NCI-H526 treated with DMSO at 0.1 percent for 48 hours (cell line): ENCODE measurements around the gene HS6ST1.

Experiments
- DNase-seq: peaks from one replicate; lab custom pipeline; 2025; lab: John Stamatoyannopoulos, UW

HS6ST1 gene

DNA sequence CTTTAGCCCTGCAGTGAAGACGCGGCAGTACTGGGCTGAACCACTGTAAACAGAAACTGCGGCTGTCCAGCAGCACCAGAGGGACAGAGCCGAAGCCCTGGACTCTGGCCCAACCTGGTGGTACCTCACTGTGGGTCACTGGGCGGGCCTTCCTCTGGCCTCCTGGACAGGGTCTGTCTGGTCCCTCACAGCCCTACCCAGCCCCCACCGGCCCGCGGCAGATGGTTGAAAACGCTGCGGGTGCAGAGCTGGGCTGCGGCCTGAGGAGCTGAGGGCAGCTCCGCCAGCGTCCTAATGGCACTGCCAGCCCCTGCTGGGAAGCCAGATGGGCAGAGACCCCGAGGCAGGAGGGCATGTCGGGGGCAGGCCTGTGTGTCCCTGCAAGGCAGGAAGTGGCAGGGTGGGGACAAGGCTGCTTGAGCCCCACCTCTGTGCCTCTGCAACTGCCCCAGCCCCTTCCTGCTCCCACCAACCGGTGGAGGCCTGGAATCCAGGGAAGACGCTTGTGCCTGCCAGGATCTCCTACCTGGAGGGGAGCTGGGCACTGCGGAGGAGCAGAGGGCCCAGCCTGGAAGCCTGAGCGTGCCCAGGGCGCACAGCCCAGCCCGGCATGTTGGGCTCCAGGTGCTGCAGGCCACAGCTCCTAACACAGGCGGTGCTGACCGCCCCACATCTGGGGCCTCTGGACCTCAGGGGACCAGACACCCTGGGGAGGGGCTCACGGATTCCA lies 36.3 kb downstream of the HS6ST1 start:
- no peak for DNase-seq

DNA sequence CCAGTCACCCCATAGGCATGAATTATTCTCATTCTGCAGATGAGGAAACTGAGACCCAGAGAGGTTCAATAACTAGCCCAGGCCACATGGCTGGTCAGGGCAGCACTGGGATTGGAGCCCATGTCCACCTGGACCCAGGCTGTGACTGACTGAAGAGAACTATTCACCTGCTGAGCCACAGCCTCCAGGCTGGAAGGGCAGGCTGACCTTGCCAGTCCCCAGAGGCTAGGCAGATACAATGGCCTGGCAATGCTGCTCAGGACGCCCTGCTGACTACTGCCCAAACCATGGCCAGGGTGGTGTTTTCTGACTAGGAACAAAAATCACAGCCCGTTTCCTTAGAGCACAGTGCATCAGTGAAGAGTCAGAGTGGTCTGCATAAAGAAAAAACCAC lies 36.8 kb downstream of the HS6ST1 start:
- no peak for DNase-seq

DNA sequence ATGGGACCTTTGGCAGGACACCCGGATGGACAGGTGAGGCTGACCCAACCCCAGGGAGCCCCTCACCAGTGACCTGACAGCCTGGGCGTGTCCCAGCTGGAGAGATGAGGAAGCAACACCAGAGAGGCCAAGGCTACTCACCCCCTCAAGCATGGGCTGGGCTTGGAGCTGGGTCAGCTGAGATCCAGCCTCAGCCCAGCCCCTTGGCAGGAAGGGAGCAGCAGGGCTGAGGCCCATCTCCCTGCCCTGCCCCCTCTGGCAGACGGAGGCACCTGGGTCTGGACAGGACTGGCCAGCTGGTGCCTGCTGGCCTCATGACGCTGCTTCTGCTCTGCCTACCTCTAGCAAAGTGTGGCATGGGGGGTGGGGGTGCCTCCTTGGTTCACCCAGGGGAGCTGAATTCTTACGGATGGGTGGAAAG lies 37.8 kb downstream of the HS6ST1 start:
- no peak for DNase-seq

DNA sequence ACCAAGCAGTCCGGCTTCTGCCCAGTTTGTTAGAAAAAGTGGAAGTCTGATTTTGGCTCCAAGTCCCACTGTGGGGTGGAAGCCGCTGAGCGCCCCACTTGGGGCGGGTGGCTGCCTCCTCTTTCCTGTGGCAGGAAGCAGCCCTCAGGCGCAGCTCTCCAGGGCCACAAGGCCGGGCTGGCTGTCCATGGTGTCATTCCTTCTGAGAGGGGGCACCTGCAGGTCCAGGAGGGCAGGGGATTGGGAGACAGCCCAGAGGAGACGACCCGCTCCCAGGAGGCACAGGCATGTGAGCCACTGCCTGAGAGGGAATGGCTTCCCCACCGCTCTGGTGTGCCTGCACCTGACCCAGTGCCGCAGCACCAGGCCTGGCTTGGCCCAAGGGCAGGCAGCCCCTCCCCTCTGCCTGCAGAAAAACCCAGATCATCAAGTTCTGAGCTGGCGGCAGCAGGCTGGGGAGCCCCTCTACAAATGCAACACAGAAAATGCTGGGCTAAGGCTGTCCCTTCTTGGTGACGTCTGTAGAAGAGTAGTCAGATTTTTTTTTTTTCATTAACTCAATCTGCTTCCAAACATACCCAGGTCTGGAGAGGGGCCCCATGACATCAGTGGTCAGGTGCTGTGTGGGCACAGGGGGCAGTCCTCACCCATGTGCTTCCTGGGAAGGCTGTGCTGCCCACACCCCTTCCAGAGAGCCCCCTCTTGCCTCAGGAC lies 38.4 kb downstream of the HS6ST1 start:
- DNase-seq = no peak

DNA sequence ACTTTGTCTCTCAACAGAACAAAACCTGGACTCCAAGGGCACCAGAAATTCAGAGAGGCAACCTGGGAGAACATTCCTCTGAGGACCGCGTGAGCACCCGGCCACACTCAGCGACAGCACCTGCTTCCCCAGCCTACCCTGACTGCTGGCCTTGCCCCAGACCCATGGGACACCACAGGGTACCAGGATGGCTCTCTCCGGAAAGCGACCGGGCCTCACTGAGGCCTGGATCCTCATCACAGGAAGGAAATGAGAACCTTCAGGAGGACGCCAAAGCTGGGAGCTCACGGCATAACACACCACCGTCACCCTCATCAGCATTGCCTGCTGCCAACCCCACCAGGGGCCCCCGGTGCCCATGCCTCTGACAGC lies 38.9 kb downstream of the HS6ST1 start:
- DNase-seq = no peak

DNA sequence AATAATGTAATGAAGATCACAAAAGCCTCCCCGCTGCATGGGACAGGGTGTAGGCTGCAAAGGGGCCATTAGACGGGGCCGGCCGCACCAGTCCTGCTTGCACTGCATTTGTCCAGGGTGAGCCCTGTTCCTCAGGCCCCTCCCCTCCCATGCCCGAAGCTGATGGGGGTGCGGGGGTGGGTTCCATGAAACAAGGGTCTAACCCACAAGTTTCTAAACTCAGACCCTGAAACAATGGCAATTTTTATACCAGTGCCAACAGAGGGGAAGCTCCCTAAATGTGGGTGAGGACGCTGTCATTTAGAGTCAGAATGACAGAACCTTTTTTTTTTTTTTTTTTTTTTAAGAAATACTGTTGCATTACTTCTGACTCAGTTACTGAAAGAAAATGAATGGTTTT lies 39.7 kb downstream of the HS6ST1 start:
- no peak for DNase-seq

DNA sequence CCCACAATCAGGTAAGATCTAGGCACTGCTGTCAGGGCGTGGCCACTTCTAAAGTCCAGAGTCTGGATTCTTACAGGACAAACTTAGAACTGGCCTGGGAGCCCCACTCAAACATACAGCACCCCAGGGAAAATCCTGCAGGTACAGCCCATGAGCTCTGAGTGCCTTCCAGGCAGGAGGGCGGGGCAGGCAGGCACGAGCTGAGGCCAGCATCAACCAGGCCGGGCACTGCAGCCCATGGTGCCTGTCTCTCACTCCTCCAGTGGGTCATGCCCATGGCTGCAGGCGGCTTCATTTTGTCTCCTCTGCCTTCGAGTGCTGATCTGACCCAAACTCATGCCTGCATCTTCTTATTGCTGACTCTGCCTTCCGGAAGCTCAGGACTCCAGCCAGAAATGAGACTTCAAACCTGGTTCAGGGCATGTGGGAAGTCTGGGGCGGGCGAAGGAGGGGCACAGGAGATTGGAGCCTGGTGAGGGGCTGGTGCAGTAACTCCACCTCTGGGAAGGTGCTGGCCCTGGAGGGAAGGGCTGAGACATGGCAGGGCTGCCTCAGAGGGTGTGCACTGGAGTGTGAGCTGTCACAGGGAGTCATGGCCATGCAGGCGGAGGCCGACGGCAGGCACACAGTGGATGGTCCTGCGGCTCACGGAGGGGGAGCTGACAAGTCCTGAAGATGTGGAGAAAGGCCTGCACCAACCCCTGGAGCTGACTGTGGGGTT lies 40.5 kb downstream of the HS6ST1 start:
- DNase-seq = no peak

DNA sequence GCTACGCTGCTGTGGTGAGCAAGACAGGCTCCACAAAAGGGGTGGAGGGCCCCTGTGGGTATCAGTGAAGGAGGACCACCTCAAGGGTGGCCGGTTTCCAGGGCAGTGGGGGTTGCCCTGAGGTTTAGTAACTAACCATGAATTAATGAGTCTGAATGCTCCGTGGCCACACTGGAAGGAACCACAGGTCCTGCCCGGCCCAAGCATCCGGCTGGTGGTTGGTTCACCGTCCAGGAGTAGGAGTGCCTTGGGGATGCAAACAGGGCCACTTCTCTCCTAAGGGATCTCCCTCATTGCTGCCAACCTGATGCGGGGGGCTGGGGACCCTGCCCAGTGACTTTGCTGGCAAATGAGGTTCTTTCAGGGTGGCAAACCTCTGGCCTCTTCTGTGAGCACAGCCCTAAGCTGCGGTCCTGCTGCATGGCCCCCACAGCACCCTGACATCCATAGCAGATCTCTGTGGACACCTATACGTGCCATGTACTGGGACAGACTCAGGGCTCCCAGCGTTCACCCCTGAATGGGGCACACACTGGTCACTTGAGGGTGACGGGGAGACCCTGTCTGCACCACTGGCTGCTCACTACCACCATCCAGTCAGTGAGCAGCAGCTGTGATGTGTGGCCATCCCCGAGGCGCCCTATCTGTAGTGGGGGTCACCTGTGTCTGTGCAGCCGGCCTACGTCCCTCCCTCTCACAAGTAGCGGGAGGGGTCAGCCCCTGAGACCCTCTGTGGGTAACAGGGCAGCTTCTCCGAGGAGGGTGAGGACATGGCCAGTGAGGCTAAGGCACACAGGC lies 41.6 kb downstream of the HS6ST1 start:
- DNase-seq = no peak

DNA sequence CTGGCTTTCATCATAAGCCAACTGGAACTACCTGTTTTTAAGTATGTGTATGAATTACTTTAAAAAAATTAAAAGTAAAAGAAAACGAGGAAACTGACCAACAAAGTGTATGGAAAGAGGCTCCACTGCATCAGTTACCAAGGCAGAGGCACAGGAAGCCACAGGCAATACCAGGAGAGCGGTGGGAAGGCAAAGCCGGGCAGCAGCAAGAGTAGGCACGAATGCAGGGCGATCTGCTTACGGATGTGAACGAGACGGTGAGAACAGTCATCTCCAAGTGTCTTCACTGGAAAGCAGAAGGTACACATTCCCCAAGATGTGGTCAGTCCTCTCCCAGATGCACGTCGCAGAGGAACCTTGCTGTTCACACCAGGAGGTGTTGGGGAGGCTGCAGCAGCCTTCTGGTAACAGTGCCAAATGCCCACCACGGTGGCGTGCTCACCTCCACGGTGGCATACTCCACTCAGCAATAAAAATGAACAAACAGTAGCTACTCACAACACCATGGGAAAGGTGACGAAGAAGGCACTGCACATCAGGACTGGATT lies 43.1 kb downstream of the HS6ST1 start:
- no peak for DNase-seq

DNA sequence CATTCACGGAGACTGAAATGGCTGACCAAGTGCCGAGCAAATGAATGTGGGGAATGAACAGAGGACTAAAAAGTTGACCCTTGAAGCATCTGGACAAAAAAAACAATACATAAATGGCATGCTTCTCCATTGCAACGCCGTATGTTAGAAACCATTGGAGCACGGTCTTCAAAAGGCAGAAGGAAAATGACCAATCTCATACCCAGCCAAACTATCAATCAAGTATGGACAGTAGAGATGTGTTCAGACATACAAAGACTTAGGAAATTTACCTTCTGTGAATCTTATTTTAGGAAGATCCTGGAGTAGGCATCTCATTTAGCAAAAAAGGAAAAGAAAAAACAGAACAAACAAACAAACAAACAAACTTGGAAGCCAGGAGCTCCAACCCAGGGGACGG lies 44.5 kb downstream of the HS6ST1 start:
- no peak for DNase-seq

DNA sequence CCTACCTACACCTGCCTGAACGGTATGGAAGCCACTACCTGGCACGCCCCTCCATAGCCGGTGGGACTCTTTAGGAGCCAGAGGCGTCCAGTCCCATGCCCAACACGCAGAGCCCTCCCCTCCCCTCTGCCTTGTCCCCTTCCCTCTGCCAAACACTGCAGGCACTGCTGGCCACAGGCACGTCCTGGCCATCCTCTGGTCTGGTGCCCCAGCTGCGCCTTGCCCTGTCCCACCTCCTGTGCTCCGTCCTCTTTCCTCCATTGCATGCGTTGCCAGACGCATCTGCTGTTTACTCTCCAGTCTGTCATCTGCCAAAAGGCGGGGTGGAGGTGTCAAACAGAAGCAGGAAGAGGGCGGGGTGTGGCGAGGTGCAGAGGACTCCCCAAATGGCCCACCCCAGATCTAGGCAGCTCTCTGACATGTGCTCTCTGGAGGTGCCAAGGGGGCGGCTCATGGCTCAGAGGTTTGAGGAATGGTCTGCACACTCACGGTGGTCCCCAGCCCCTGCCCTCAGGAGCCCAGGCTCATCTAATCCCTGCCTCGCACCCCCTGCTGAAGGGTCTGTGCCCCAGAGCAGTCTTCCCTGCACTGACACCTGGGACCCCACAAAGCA lies 45.1 kb downstream of the HS6ST1 start:
- DNase-seq = no peak

DNA sequence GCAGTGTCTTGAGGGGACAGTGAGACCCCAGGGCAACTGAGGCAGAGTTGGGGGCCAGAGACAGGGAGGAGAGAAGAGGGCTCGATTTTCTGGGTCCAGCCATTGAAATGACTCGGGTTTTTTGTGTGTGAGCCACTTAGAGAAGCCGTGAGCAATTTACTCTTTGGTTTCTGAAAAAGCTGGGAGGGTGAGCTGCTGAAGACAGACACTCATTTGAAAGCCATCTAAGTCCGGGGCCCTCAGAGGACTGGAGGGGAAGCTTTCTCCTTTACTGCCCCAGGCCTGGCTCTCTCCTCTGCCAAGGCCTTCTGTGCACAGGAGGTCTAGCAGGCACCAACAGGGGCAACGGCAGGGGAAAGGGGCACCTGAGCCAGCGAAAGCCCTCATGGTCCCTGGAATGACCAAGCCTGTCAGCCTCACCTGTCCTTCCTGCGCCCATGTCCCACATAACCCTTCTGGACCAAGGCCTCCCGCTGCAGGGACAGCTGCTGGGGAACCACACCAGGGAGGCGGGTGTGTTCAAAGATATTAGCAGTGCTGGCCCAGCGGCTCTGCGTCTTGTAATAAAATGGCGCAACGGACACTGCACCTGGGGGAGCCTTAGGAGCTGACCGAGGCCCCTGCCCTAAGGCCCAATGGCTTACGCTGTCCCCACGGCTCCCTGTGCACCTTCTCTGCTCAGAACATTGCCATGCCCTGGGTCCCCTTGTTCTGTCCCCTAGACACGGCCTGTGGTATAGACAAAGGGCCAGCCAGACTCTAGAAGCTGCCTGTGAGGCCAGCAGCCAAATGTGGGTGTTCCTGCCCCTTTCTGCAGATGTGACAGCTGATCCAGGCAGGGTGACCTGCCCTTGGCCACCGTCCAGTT lies 45.8 kb downstream of the HS6ST1 start:
- DNase-seq = no peak

DNA sequence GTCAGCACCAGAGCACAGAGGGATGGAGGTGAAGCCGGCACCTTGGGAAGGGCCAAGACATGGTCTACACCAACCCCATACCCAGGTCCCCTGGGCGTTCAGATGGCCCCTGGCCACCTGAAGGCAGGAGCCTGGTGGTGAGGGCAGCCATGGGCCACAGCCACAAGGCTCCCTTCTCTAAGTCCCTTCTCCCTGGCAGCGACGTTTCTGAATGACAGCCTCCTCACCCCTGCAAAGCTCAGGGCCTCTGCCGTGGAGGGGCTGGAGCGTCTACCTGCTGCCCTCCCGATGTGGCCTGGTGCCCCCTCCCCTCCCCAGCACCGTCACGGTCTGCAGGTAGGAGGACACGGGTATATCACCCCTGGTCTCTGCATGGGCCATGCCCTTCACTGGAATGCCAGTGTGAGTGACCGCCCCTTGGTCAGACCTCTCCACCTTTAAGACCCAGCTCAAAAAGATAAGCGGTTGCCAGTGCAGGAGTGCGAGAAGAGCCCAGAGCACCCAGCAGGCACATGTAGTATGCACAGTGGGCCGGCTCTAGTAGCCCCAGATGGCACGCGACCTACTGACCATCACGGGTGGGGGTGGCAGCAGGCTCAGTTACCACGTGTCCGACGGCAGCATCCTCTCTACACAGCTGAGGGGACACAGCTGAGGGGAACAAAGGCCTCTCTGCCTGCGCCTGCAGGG lies 46.6 kb downstream of the HS6ST1 start:
- DNase-seq = no peak

DNA sequence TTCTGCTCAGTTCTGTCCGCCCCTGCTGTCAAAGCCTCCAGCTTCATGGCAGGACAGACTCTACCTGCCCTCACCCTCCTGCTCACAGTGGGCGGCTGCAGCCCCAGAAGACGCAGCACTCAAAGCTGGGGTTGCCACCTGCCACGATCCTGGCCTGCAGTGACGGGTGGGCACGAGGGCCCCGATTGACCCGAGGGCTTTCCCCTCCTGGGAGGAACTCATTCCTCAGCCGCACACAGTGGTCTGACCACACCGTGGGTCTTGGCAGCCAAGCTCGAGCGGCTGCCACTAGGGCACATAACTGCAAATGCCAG lies 47.1 kb downstream of the HS6ST1 start:
- DNase-seq = no peak

DNA sequence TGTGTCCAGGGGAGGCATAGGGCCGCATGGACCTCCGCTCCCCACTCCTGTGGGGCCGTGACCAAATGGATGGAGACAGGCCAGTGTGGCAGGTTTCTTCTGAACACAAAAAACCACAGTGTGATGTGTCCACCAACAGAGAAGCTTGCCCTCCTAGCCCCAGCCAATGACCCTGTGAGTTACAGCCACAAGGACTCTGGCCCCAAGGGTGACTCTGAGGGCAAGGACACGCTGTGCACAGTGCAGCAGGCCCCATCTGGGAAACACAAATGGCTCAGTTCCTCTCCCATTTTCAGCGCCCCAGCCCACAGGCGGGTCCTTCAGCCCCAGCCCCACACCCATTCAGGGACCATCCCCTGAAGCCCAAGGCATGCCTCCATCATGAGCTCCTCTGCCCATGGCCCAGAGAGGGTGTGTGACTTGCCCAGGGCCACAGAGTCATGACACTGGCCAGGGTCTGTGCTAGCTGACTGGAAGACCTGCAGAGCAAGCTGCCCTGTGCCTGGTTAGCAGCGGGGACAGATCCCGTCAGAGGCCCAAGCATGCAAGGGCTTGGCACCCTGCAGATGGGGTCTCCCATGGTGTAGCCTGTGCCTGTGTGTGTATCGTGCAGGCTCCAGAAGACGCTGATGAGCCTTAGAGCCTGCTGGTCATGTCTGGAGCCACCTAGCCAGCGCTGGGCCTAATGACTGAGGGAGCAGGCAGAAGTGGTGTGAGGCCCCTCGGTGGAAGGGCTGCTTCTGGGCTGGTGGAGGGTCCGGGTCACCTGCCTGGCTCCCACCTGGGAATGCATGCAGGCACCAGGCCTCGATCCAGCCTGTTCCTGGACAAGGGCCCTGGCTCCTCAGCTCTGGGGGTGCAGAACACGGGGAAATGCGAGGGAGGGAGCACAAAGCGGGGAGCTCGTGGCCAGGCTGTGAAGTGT lies 47.7 kb downstream of the HS6ST1 start:
- DNase-seq = no peak

DNA sequence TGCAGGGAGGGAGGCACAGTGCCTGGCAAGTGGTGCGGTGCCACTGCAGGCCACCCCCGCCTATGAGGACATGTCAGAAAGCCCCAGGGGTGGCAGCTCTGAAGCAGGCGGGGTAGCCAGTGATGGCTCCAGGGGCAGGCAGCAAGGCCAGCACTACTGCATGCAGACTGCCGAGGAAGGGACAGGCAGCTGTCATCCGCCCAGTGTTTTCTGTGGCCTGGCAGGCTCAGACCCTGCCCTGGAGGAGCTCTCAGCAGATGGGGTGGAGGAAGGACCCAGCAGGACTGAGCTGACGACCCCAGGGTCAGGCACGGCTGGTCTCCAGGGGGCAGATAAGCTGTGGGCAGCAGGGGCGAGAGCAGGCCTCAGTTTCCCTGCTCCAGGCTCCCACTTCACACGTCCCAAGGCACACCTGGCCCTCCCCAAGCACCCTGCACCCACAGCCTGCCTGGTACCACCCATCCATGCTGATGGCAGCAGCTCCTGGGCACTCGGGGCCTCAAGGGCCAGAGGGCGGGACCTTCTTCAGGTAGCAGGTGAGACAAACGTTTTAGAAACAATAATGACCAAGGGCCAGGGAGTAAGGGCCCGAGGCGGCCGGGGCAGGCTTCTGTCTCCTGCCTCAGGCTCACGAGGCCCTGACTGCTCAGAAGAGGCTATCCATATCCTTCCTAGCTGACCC lies 48.5 kb downstream of the HS6ST1 start:
- DNase-seq = no peak

DNA sequence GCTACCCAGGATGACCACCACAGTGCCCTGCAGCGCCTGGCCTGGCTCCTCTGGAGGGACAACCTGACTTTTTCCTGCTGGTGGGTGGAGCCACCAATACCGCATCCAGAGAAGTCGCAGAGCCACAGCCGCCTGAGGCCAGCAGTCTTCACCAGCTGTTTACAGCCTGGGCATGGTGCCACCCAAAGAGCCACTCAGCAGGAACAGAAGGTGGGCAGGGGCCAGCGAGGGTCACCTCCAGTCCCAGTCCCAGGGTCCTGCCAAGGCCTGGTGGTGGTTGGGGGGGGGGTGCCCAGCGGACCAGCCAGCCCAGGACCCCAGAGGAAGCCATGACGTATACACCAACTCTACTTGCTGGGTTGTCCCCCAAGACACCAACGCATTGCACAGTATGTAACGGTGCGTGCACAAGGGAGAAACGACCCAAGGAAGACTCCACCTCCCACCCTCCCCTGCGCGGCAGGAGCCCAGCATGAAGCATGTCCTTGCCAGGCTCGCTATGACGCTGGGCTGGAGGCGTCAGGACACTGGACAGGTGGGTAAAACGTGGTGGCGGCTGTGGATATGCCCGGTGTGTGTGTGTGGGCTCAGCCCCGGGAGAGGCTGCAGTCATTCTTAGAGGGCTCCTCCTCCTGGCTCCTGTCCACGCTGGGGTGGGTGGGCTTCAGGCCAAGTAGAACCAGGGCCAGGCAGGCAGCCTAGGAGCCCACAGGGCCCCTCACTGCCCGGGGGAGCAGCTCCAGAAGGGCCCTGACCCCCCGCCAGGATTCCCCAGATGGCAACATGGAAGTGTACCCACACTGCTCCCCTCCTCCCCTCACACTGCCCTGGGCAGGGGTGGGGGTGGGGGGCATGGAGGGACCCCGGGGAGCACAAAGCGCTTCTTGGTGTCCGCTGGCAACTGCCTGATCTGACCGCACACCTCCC lies 49.3 kb downstream of the HS6ST1 start:
- no peak for DNase-seq
